Measurements from ENCODE around the gene TENT4A.
"Not testable (repeated sequence)": the region's sequence is repeated elsewhere in the genome, so short reads cannot be mapped to it uniquely, and the experiment has no call there.

Gene TENT4A

DNA sequence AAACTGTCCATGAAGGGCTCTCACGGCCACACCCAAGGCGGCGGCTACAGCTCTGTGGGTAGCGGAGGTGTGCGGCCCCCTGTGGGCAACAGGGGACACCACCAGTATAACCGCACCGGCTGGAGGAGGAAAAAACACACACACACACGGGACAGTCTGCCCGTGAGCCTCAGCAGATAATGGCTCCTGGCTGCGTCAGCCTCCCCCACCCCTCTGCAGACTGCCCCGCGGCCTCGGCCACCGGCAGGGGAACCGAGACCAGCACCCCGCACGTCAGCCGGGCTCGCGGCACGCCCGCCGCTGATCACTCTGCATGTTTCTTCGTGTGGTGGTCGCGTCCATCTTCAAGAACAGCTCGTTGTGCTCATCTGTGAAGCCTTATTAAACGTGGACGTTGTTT lies 41.5 kb downstream of the TENT4A start:
- no peak for DNase-seq

DNA sequence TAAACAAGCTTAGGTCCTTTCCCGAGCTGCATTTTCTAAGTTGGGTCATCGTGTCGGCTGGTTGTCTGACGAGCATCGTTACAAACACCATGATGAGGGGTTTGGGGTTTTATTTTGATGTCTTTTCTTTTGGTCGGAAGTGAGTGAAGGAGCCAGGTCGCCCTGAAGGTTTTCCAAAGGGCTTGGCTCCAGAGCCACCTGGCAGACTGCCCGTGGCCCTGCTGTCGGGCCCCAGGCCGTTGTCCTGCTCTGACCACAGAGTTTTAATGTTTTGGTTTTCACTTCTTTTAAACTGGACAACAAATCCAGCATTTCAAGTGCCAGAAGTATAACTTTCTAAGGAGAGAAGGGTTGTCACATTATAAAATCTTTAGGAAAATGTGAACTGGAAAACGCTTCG lies 42.3 kb downstream of the TENT4A start:
- DNase-seq = no peak

DNA sequence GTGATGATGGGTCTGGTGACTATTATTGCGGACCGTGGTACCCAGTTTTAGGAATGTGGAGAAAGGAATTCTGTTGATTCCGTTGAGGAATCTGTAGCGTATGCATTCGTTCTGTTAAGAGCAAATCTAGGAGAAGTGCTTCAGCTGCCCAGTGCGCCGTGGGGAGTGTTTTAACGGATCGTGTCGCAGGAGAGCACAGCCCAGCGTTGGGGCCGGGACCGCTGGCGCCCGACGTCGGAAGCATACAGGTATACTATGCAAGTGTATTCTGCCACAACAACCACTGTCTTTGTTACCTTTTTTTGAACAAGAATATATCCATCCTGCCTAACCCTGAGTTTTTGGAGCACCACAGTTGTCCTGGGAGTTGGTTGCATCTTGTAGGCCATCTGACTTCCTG lies 42.7 kb downstream of the TENT4A start:
- no peak for DNase-seq

DNA sequence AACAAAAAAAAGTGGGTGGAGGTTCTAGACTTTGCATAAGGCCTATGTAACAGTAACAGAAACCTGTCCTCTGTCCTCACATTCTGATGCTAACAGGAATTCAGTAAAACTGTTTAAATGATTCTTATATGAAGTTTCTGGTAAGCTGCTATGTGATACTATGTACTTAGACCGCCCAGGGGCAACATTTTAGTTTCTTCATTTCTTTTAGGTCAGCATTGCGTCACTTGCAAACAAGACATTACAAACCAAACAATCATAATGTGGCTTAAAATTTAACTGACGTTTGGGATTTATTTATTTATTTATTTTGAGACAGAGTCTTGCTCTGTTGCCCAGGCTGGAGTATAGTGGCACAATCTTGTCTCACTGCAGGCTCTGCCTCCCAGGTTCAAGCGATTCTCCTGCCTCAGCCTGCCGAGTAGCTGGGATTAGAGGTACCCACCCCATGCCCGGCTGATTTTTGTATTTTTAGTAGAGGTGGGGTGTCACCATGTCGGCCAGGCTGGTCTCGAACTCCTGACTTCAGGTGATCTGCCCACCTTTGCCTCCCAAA lies 44.3 kb downstream of the TENT4A start:
- DNase-seq = no peak

DNA sequence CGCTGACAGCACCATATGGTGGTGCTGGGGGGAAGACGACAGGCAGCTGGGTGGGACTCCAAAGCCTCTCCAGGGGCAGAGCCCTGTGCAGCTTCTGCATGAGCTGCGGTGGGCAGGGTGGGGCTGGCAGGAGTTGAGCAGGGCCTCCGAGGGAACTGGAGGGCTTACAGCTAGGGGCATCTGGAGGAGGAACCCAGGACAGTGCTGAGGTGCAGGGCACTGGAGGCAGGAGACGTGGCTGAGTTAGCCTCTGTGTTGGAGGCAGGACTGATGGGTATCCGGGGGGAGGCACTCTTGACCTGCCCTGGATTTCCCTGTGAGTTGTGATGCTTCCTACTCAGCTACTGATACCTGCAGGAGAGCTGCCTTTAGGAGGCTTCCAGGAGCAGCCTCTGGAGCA lies 45.0 kb downstream of the TENT4A start:
- no peak for DNase-seq

DNA sequence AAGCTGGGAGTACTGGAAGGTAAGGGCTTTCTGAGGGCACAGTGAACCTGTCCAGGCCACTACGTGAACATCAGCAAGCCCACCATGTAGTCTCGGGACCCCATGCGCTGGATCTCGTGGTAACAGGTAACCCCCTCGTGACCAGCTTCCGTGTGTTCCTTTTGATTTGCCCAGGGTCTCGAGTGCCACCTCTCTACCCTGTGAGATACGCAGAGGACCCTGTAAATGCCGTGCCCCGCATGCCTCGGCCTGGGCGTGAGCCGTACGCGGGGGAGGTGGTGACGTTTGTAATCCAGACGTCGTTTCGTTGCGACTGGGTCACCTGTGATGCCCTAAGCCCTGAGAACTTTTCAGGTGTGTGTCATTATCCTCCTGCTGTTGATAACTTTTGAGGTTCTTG lies 45.5 kb downstream of the TENT4A start:
- DNase-seq = no peak

DNA sequence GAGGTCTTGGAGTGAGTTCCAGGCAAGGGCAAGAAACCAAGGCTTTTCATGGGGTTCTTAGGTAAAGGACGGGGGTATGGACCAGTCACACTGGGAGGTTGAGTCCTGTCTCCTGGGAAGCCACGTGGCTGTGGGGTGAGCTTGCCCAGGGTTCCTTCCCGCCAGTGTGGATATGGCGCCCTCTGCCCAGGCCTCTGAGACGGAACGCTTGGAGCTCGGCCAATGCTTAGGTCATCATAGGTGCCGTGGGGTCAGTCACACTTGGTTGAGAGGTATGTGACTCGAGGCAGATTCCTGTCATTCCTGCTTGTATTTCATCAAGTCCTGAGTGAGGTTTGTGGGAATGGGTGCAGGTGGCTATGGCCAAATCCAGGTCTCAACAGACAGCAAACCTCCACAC lies 46.2 kb downstream of the TENT4A start:
- no peak for DNase-seq

DNA sequence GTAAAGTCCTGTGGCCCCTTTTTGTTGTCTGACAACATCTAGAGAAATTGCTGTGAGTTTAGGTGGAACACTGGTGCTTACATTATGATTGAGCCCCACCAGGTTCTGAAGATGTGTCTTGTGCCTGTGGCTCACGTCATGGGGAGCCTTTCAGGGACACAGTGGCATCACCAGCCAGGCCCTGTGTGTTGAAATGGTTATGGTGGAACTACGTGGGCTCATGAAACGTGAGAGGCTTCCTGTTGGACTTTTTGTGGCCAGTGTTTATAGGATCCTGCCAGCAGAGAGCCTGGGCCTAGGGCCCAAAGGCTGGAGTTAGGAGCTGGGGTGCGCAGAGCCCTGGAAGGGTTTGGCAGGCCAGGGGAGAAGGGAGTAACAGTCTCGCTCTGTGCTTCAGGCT lies 46.8 kb downstream of the TENT4A start:
- no peak for DNase-seq

DNA sequence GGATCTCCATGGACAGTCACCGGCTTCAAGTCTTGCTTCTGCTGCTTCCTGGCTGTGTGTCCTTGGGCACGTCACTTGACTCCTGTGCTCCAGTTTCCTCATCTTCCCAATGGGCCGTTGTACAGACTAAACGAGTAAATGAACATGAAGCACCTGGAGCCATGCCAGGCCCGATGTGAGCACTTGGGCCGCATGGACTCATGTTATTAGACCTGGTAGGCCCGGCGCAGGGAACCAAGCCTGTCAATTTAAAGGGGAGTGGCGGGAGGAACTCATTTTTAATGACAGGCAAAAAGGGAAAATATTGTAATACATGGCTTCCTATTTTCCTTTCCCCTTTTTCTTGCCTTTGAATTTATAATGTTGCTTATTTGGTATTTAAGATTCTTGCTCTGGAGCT lies 47.5 kb downstream of the TENT4A start:
- DNase-seq = no peak

DNA sequence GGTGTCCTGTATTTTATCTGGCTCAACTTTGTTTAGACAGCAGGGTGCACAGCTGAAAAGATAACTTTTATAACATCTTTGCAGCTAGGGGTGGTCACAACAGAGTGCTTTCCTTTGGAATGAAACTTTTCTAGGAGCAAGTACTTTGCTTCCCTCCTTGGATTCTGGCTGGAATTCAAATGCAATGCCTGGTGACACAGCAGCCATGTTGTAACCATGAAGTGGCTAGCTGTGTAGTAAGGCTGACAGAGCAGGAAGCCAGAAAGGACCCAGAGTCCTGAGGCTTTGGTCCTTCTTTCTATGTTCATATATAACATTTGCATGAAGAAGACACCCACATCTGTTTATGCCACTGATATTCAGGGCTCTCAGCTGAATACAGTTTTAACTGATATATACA lies 48.1 kb downstream of the TENT4A start:
- no peak for DNase-seq

DNA sequence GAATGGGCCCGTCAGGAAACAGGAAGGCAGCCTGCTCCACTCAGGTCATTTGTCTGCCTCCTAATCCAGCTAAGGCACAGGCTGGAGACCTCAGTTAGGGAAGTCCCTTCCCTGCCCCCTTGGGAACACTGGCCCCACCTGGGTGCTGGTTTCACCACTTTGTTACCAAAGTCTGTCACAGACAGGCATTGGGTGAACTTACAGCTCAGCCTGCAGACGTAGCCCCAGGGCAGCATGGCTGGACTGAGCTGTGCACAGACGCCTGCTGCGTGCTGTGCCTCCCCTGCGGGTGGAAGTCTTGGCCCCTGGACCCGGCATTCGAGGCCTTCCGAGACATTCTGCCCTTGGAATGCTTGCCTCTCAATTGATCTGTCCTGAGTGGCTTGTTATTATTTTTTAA lies 48.9 kb downstream of the TENT4A start:
- no peak for DNase-seq

DNA sequence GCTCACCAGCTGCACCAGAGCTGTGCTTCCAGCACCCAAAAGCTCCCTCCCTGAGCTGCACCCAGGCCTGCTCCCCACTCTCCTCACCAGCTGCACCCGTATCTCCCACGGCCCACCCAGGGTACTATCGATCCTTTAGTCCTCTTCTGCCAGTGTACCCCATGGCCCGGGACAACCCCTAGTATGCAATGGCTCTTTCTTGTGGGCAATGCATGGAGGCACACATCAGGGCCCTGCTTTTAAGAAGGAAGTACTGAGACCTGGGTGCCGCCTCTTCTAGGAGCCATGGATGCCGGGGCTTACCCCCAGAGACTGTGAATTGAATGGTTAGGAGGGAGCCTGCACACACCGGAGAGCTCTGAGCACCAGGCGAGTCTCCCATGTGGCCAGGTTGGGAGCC lies 49.5 kb downstream of the TENT4A start:
- no peak for DNase-seq

DNA sequence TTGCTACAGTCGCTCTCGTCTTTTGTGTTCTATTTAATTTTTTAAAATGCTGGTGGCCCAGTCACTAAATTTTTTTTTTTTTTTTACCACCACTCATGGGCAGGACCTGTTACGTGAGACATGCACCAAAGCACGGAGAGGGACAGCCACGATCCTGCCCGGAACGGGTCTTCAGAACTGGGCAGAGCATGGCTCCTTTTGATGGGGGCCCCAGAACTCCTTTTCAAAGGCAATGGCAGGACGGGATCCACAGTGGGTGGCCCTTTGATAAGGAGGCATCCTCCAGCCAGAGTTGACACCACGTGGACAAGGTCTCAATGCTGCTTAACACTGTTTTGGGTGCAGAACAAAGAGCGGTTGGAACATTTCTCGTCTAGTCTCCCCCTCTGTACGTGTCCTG lies 50.0 kb downstream of the TENT4A start:
- no peak for DNase-seq

DNA sequence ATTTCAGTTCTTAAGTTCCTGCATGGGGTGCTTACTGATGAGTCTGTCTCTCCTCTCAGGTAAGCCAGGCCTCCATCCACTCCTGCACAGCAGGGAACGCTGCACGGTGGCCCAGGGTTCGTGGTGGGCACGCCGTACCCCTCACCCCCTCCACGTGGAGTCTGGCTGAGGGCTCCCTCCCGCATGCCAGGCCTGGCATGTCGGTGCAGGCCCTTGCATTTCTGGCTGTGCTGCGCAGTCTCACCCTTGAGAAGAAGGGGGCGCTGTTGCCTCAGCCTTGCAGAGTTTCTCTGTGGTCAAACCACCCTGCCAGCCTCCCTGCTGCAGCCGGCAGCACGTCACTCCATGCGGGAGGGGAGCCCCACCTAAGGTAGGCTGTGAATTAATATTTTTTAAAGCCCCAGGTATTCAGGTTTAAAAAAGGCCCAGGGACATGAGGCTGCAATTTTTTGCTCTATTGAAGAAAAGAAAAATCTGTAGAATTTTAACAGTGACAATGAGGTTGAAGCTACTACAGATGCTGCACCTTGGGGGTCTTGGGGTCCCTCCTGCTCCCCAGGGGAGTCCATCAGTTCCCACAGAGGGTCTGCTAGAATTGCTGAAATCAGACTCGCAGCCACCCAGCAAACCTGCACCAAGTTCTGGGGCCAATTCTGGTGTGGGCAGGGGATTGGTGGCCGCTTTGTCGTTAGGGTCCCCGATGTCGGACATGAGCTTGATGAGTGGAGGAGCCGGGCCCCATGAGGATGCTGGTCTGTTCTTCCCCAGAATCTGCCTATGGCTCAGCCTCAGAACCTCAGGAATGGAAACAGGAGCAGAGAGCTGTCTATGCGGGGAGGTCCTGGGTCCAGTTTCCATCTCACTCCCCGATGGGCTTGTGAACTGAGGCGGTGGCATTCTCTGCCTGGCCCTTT lies 52.6 kb downstream of the TENT4A start:
- DNase-seq = peak; percentile 53

DNA sequence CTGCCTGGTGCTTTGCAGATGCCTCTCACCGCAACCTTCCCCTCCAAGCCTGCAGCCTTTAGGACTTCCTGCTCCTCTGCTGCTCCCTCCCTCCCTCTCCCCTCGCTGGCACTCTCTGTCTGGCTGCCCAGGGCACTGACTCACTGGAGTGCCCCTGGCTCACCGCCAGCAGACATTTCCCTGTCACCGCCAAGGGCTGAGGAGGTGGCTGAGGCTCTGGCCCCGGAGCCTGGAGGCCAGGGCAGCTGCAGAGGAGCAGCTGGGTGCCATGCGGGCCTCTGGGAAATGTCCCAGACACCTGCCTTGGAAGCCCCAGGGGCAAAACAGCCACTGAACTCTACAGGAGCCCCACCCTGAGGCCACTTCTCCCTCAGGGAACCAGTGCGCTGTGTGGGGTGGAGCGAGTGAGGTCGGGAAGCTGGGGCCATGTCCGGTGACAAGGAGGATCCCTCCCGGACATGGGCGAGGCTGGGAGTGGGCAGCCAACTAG lies 53.4 kb downstream of the TENT4A start:
- peak; percentile 25 for DNase-seq

DNA sequence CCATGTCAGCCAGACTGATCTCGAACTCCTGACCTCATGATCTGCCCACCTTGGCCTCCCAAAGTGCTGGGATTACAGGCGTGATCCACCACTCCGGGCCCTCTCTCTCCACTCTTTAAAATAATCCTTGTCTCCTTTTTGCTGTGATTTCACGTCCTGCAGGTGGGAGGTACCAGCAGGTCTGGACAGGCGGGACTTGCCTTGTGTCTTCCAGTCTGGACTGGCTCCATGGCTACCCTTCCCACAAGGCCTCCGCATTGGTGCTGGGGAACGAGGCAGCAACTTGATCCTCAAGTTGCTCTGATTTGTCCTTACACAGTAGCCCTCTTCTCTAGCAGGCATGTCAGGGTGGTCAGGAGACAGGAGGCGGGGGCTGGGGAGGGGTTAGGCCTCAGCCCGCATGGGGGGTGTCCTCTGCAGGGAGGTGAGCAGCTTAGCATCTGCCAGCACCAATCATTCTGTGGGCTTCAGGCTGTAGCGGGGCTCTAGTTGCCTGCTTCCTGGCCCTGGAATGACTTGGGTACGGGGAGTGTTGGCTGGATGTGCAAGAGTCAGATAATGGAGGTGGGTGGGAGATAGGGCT lies 54.3 kb downstream of the TENT4A start:
- no peak for DNase-seq

DNA sequence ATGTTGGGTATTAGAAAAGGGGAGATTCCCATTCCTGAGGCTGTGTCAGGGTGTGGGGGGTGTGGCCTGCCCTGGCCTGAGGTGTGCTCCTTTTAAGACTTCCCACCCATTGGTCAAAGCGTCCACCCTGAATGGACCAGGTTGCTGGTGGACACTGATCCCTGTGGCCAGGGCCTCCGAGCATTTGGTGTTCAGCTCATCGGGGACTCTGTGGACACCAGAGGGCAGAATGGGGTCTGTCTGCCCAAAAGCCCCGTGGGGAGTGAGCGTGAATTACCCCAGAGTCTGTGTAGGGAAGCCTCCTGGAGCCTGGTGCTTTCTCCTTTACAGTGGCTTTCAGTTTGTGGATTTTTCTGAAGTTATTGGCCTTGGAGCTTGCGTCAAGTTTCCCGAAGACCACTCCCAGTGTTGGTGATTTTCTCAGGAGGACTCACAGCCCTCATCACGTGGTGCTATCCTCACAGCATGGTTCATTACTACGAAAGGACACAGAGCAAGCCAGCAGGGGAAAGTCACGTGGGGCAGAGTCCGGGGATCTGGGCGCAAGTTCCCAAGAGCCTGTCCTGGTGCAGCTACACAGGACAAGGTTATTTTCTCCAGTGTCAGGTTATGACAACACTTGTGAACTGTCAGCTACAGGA lies 55.5 kb downstream of the TENT4A start:
- no peak for DNase-seq

DNA sequence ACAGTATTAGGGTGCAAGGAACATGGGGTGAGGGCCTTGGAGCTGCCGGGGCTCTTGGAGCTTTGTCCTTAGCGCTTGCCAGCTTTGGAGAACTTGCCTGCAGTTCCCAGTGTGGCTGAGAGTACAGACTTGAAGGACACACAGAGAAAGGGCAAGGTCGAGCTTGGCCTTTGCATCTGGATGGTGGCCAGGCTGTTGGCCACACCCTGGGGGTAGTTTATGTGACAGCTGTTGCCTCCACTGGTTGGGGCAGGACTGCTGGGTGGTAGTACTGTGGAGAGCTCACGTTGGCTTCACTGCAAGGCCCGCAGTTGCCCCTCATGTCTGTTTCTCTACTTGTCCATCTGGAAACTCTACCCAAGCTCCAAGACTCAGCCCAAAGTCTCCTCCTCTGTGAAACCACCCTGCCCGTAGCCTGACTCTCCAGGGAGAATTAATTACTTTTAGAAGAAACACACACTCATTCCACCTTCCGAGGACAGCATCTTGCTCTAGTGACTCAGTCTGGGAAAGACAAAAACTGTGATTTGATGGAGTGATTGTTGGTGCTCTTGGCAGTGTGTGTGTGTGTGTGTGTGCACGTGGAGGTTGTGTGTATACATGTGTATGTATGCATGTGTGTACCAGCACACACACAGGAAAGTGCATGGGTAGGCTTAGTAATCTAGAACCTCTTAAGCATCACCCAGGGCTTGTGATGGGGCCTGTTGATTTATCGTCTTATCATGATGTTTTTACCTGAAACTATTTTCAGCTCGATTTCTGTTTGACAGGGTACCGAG lies 57.8 kb downstream of the TENT4A start:
- DNase-seq = no peak

DNA sequence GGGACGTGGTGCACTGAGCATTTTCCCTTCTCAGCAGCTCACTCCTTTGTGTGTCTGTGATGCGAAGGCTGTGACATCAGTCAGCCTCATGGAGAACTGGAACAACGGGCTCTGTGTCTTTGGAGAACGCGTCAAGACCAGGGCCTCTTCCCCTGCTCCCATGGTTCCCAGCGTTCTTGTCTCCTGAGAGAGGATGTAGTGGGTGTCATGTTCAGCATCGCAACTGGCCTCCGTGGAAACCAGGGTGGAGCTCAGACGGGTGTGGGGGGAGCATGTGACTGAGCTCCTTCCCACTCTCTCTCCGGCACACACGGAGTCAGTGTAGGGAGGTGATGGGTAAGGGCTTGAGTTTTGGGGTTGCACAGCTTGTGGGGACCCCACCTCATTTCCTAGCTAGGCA lies 59.7 kb downstream of the TENT4A start:
- DNase-seq = no peak

DNA sequence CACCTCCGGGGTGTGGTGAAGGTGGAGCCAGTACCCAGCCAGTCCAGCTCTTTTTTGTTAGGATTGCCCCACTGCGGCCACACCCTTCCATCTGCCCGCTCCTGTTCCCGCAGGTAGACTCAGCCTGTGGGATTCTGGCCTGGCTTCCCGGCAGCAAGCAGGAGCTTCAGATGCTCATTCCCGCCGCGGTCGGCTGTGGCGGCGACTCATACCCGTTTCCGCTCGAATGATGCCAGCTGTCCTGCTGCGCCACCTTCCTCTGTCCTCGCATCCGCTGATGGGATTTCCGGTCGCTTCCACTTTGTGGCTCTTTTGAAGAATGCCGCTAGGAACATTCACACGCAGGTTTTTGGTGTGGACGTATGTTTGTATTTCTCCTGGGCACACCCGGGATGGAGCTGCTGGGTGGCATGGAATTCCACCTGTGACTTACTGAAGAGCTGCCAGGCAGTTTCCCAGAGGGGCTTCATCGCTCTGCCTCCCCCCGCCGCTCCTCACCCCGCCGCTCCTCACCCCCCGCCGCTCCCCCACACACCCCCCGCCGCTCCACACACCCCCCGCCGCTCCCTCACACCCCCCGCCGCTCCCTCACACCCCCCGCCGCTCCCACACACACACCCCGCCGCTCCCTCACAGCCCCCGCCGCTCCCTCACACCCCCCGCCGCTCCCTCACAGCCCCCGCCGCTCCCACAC lies 60.3 kb downstream of the TENT4A start:
- DNase-seq = no peak

DNA sequence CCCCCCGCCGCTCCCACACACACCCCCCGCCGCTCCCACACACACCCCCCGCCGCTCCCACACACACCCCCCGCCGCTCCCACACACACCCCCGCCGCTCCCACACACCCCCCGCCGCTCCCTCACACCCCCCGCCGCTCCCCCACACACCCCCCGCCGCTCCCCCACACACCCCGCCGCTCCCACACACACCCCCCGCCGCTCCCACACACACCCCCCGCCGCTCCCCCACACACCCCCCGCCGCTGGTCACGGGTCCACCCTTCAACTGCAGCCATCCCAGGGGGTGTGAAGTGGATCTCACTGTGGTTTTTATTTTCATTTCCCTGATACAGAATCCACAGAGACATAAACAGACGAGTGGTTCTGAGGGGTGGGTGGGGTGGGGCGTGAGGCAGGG lies 61.0 kb downstream of the TENT4A start:
- DNase-seq = not testable (repeated sequence)

DNA sequence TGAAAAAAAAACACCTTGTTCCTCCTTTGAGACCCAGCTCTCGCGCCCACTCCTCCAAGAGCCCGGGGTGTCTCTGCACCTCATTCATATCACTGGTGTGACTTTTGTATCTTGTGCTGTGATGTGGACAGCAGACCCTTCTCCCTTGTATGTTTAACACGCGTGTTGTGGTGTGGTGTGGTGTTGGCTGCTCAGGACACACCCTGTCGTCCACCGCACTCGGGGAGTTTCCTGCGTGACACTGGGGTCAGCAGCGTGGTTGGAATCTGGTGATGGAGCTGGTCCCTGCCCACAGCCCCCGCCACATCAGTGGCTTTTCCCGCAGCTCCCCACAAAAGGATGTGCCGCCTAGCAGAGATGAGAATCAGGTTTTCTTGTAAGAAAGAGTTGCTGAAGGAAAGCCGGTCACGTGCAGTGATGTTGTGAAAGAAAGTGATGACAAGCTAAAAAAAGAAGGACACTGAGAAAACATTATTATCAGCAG lies 61.5 kb downstream of the TENT4A start:
- no peak for DNase-seq

All from CD4-positive, alpha-beta T cell treated with Interleukin-4 for 4 hours (primary cell).